Tibial artery (tissue), 4 donors: ENCODE measurements around the gene ALDH1L1.

Experiments used
- DNase-seq, 2 donors: peaks; one replicate each; pipeline ENCODE4 v3.0.0-alpha.2; 2019
- H3K27ac ChIP-seq, 2 donors: fragments of 200-600 bp; sonication (generic) in 1 of 2; 1 replicate in 1 of 2; 2 replicates in 1 of 2; pipeline ENCODE4 v1.5.1; 2018 to 2019; ENCODE audit warnings: mild to moderate bottlenecking in 1 of 2
- H3K27me3 ChIP-seq, 2 donors: fragments of 200-600 bp; sonication (generic) in 1 of 2; one replicate each; pipeline versions ENCODE4 v1.5.1 to v1.6.0; 2016 to 2019
- H3K36me3 ChIP-seq, 3 donors: fragments of 200-600 bp; sonication (generic) in 2 of 3; one replicate each; pipeline ENCODE4 v1.5.1; 2016 to 2019; ENCODE audit warnings: mild to moderate bottlenecking in 2 of 3
- H3K4me1 ChIP-seq, 4 donors: fragments of 200-600 bp; sonication (generic) in 2 of 4; 1 replicate in 3 of 4; 2 replicates in 1 of 4; pipeline ENCODE4 v1.5.1; 2016 to 2019
- H3K4me3 ChIP-seq, 2 donors: fragments of 200-600 bp; sonication (generic) in 1 of 2; 1 replicate in 1 of 2; 2 replicates in 1 of 2; pipeline ENCODE4 v1.5.1; 2018 to 2019; ENCODE audit warnings: mild to moderate bottlenecking in 2 of 2
- H3K9me3 ChIP-seq, 3 donors: fragments of 200-600 bp; sonication (generic) in 1 of 3; one replicate each; pipeline ENCODE4 v1.5.1; 2016 to 2019
- CTCF ChIP-seq, 2 experiments: fragments of 200-600 bp in 1 of 2; fragments of 450-650 bp in 1 of 2; IDR thresholded peaks; one replicate each; pipeline ENCODE4 v1.5.1; 2017 to 2019; ENCODE audit warnings: antibody characterized with exemption in 2 of 2, mild to moderate bottlenecking in 1 of 2, moderate library complexity in 1 of 2
- intact Hi-C: fragments of 100-400 bp; cut with DNase I; formaldehyde crosslinking; loops from one replicate; pipeline ENCODE4 v1.15.0; 2023; ENCODE audit warnings: low total_unique reads

The ALDH1L1 gene

GRCh38 chr3:126131881-126132750, 48.3 kb downstream of the ALDH1L1 start:
- H3K4me3 ChIP-seq: no peak overlapping the region
- no peak overlapping the region for H3K27ac ChIP-seq
- H3K9me3 ChIP-seq: no peaks in the 10 kb centered on the region
- no peak for TF ChIP-seq CTCF (IDR thresholded peaks at IDR 0.05)
- peaks cover 0 to 13% (median 3%) of the 10 kb centered on the region in 4 donors for H3K4me1 ChIP-seq
- peak; percentile 14 to 42 for DNase-seq
- H3K27me3 ChIP-seq: peaks cover 0 to 2% of the 10 kb centered on the region in 2 donors
- peaks cover 0 to 5% (median 0%) of the 10 kb centered on the region in 3 donors for H3K36me3 ChIP-seq
- intact Hi-C loops: loop anchor here (5.0 to 10.0 kb wide), 2 partner anchors 63 to 260 kb away; partner anchors contain the start of gene CFAP100

GRCh38 chr3:126130981-126131745, 49.2 kb downstream of the ALDH1L1 start:
- Histone ChIP-seq H3K36me3 (peaks cover 0 to 5% (median 0%) of the 10 kb centered on the region in 3 donors), H3K9me3 (no peaks in the 10 kb centered on the region), H3K27me3 (no peaks in the 10 kb centered on the region), H3K4me3 (no peak overlapping the region), H3K4me1 (peaks cover 0 to 13% (median 3%) of the 10 kb centered on the region in 4 donors), H3K27ac (no peak overlapping the region)
- no peak for TF ChIP-seq CTCF (IDR thresholded peaks at IDR 0.05)
- intact Hi-C loops: loop anchor here (5.0 to 10.0 kb wide), 2 partner anchors 64 to 261 kb away; partner anchors contain the start of gene CFAP100
- peak; percentile 15 to 53 for DNase-seq

DNA sequence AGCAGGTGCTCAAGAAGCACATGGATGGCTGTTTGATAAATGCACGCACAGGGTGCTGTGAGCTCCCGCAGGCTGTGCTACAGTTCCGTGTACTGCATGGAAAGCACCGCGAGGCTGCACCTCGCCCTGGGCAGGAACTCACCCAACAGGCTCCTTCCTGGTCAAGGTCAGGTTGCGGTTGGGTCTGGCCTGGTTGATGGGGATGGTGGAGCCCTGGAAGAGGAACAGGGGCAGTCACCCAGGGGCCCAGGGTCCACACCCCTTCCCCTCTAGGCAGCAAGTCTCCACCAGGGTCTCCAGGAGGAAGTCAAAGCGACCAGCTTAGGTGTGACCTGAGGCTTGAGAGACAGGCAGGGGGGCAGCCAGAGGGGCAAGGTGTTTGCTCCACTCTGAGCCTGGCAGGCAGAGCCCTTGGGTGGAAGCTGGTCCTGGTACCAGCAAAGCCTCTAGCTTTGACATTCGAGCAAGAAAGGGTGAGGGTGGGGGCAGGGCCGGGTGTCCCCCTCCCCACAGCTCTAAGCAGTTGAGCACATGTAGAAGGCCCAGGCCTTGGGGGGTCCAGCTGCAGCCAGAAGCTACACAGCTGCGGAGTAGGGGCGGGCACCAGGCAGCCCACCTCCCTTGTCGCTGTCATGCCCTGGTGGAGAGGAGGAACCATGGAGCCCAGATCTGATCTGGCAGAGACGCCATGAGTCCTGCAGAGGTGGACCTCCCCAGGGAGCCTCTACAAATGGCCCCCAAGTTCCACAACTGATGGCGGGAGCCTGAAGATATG, 50.1 kb downstream of the ALDH1L1 start:
- no peak for TF ChIP-seq CTCF (IDR thresholded peaks at IDR 0.05)
- H3K27me3 ChIP-seq: no peaks in the 10 kb centered on the region
- H3K27ac ChIP-seq: no peak overlapping the region
- peaks cover 0 to 13% (median 3%) of the 10 kb centered on the region in 4 donors for H3K4me1 ChIP-seq
- H3K4me3 ChIP-seq: no peak overlapping the region
- DNase-seq: peak; percentile 18 to 51
- no peaks in the 10 kb centered on the region for H3K9me3 ChIP-seq
- intact Hi-C loops: loop anchor here (5.0 to 10.0 kb wide), 2 partner anchors 65 to 262 kb away; partner anchors contain the start of gene CFAP100
- no peaks in the 10 kb centered on the region for H3K36me3 ChIP-seq

GRCh38 chr3:126129398-126129891, 50.9 kb downstream of the ALDH1L1 start:
- peak; percentile 26 to 65 for DNase-seq
- Histone ChIP-seq H3K36me3 (no peaks in the 10 kb centered on the region), H3K27me3 (no peaks in the 10 kb centered on the region), H3K4me1 (peaks cover 0 to 11% (median 3%) of the 10 kb centered on the region in 4 donors), H3K27ac (no peak overlapping the region), H3K9me3 (no peaks in the 10 kb centered on the region), H3K4me3 (no peak overlapping the region)
- intact Hi-C loops: no loop called here
- TF ChIP-seq CTCF (IDR thresholded peaks at IDR 0.05): no peak
